Lung (tissue), 12 donors: Measurements from ENCODE around the gene TFB2M. TPM values are rescaled to one million over a fixed set of nuclear protein-coding genes. Genes with fewer than 3 reads are reported as not detected.

Experiments used
- ATAC-seq: fragments of 200-7000 bp; cut with Tn5 transposase; one replicate; pipeline ENCODE4 v1.9.1; 2020; ENCODE audit warnings: moderate number of reproducible peaks; ENCODE audit not compliant: insufficient read depth, low FRiP score
- DNase-seq, 3 donors: peaks; one replicate each; pipeline ENCODE4 v3.0.0-alpha.2; 2013 to 2017
- H3K27ac ChIP-seq, 2 donors: one replicate each; pipeline ENCODE4 v1.5.1; 2013; ENCODE audit warnings: mild to moderate bottlenecking in 2 of 2, moderate library complexity in 2 of 2, control low read depth in 1 of 2, inconsistent platforms in 1 of 2, low read depth in 1 of 2, low read length in 1 of 2
- H3K27me3 ChIP-seq, 3 donors: one replicate each; pipeline ENCODE4 v1.5.1; 2013; ENCODE audit warnings: low read length in 2 of 3; ENCODE audit not compliant: control insufficient read depth in 3 of 3, insufficient read depth in 3 of 3
- H3K36me3 ChIP-seq, 4 donors: one replicate each; pipeline ENCODE4 v1.5.1; 2013; ENCODE audit warnings: low read length in 4 of 4, mild to moderate bottlenecking in 1 of 4, moderate library complexity in 1 of 4; ENCODE audit not compliant: control insufficient read depth in 4 of 4, insufficient read depth in 4 of 4
- H3K4me1 ChIP-seq, 5 donors: one replicate each; pipeline ENCODE4 v1.5.1; 2013; ENCODE audit warnings: low read length in 5 of 5, mild to moderate bottlenecking in 2 of 5, moderate library complexity in 1 of 5; ENCODE audit not compliant: control insufficient read depth in 5 of 5, insufficient read depth in 5 of 5
- H3K4me3 ChIP-seq: one replicate; pipeline ENCODE4 v1.5.1; 2013; ENCODE audit warnings: mild to moderate bottlenecking, control low read depth, moderate library complexity
- H3K9ac ChIP-seq, 2 donors: one replicate each; pipeline ENCODE4 v1.5.1; 2013; ENCODE audit warnings: low read length in 2 of 2, control low read depth in 1 of 2; ENCODE audit not compliant: insufficient read depth in 1 of 2
- H3K9me3 ChIP-seq, 4 donors: one replicate each; pipeline ENCODE4 v1.5.1; 2013; ENCODE audit warnings: low read length in 3 of 4, mild to moderate bottlenecking in 1 of 4, moderate library complexity in 1 of 4; ENCODE audit not compliant: control insufficient read depth in 4 of 4, insufficient read depth in 3 of 4
- CTCF ChIP-seq: IDR thresholded peaks from 2 replicates; pipeline ENCODE4 v1.5.1; 2012; ENCODE audit warnings: mild to moderate bottlenecking; ENCODE audit errors: control extremely low read depth, extremely low read depth
- whole genome bisulfite sequencing, 2 donors: extraction: QIAGEN DNeasy Blood & Tissue Kit; methylation state at CpG; one replicate each; pipeline ENCODE4 v1.1.7; 2013; 5-methylcytosine and 5-hydroxymethylcytosine counted together
- polyA plus RNA-seq, 2 donors: library from polyadenylated mRNA; stranded (reverse); fragments of 200-250 nt; gene quantifications; one replicate each; pipeline ENCODE4 v1.2.1, GENCODE V29; 2013
- total RNA-seq, 2 donors: library from RNA; depleted of rRNA in 1 of 2; stranded (reverse); fragments of >200 nt in 1 of 2; gene quantifications; one replicate each; pipeline ENCODE4 v1.2.1, GENCODE V29; 2014 to 2021
- donor health status: control.
- donor health status: control.
- donor health status: Bipolar disorder and iron deficiency.
- donor health status: healthy.
- donor health status: DM: yes; HTN: yes; CAD: no.

TFB2M gene
- total and polyA plus RNA-seq, 4 donors, result 5.5 to 13.3 (median 10.8) TPM

DNA sequence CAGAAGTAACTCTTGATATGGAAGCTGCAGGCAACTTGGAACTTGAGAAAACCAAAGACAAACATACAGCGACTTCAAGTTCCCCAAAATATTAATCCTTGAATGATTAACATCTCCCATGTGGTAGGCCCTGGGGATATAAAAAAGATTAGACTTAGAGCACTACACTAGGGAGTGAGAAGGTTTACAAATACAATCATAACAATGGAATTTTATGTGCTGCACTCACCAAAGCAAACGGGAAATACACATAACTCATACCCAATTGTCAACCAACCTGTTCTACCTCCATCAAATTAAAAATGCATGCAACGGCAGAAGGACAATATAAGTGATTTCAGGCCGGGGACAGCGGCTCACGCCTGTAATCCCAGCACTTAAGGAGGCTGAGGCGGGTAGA, 62.7 kb downstream of the TFB2M start:
- Histone ChIP-seq H3K9me3 (no peaks in the 10 kb centered on the region), H3K27me3 (no peaks in the 10 kb centered on the region), H3K9ac (no peak overlapping the region), H3K4me1 (peaks cover 3 to 11% (median 4%) of the 10 kb centered on the region in 5 donors), H3K27ac (peak overlapping the region in 1 of 2 donors; percentile 33), H3K36me3 (no peaks in the 10 kb centered on the region), H3K4me3 (no peak overlapping the region)
- WGBS, 2 donors, result 61 to 79% methylated on average over 7 of the region's 7 CpGs
- DNase-seq, result no peak
- TF ChIP-seq CTCF, result no peak
- no peak for ATAC-seq

- ATAC-seq (peak; percentile 64), DNase-seq (peak in 2 of 3 donors; percentile 79 to 83)
- 48 to 53% methylated on average over 2 of the region's 2 CpGs for WGBS, 2 donors
- H3K27me3 ChIP-seq, result no peaks in the 10 kb centered on the region
- peak; percentile 43 for TF ChIP-seq CTCF
- H3K27ac ChIP-seq, result no peak overlapping the region
- H3K9ac ChIP-seq, result no peak overlapping the region
- no peak overlapping the region for H3K4me3 ChIP-seq
- no peaks in the 10 kb centered on the region for H3K36me3 ChIP-seq
- H3K9me3 ChIP-seq, result no peaks in the 10 kb centered on the region
- H3K4me1 ChIP-seq, result peaks cover 0 to 1% (median 0%) of the 10 kb centered on the region in 5 donors
Measured at GRCh38 chr1:246497331-246497915, 68.6 kb downstream of the TFB2M start.

DNA sequence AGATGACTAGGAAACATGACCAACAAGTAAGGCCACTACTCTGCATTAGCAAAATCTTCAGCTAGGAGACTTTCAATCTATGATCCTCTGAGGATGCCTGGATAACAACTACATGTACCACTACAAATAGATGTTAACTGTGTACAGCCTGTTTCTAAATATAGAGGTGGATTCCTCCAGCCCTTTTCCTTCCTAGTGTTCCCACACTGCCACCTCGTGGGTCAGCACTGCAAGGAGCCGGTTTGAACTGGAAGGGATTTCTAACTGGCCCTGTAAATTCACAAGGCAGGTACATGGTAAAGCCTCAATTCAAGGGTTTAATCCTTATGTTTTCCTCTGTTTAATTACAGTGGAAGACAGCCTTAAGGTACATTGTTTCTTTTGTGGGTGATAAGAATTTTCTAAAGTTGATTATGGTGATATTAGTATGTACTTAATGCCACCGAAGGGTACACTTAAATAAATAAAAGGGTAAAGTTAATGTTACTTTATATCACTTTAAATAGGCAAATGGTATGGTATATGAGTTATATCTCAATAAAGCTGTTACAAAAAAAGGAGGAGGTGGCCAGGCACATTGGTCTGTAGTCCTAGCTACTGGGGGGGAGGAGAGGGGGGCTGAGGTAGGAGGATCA, 73.3 kb downstream of the TFB2M start:
- peak; percentile 66 for ATAC-seq
- Histone ChIP-seq H3K36me3 (no peaks in the 10 kb centered on the region), H3K4me1 (peaks cover 0 to 3% (median 0%) of the 10 kb centered on the region in 5 donors), H3K27ac (no peak overlapping the region), H3K9me3 (no peaks in the 10 kb centered on the region), H3K4me3 (no peak overlapping the region), H3K27me3 (no peaks in the 10 kb centered on the region), H3K9ac (no peak overlapping the region)
- DNase-seq, result peak; percentile 79 to 88 (median 83)
- 32 to 33% methylated on average over 3 of the region's 3 CpGs for WGBS, 2 donors
- peak; percentile 36 for TF ChIP-seq CTCF
